ENCODE measurements around the gene CEACAM6.

DNA sequence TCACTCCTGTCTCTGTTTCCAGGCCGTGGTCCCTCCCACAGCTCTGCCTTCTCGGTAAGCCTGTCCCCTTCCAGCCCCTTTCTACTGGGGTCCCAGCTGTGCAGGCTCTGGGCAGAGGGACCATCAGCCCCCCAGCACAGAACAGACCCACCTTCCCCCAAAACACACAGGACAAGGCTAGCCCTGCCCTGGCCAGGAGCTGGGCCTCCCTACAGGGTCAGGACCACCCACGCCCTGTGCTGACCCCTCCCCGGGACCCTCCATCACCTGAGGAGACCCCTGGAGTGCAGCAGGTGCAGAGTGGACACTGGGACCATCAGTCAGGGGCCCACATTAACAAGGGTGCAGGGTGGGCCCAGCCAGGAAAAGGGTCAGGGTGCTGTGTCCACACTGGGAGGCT is 55.0 kb downstream of the CEACAM6 start:
- TF ChIP-seq, protein P1, sequence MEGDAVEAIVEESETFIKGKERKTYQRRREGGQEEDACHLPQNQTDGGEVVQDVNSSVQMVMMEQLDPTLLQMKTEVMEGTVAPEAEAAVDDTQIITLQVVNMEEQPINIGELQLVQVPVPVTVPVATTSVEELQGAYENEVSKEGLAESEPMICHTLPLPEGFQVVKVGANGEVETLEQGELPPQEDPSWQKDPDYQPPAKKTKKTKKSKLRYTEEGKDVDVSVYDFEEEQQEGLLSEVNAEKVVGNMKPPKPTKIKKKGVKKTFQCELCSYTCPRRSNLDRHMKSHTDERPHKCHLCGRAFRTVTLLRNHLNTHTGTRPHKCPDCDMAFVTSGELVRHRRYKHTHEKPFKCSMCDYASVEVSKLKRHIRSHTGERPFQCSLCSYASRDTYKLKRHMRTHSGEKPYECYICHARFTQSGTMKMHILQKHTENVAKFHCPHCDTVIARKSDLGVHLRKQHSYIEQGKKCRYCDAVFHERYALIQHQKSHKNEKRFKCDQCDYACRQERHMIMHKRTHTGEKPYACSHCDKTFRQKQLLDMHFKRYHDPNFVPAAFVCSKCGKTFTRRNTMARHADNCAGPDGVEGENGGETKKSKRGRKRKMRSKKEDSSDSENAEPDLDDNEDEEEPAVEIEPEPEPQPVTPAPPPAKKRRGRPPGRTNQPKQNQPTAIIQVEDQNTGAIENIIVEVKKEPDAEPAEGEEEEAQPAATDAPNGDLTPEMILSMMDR (IDR thresholded peaks at IDR 0.05; ENCODE audit: borderline replicate concordance, extremely low read depth, low read length, poor library complexity, severe bottlenecking): no peak
- TF ChIP-seq EZH2 (IDR thresholded peaks at IDR 0.05; ENCODE audit: borderline replicate concordance, low read depth, low read length, severe bottlenecking): no peak

Measured in DND-41 (cell line).